ENCODE results near the gene GGCT. TPM values are rescaled to one million over a fixed set of nuclear protein-coding genes. Genes with fewer than 3 reads are reported as not detected.

The GGCT gene
- total RNA-seq, 1 donor from 2014 or later = 160 TPM

DNA sequence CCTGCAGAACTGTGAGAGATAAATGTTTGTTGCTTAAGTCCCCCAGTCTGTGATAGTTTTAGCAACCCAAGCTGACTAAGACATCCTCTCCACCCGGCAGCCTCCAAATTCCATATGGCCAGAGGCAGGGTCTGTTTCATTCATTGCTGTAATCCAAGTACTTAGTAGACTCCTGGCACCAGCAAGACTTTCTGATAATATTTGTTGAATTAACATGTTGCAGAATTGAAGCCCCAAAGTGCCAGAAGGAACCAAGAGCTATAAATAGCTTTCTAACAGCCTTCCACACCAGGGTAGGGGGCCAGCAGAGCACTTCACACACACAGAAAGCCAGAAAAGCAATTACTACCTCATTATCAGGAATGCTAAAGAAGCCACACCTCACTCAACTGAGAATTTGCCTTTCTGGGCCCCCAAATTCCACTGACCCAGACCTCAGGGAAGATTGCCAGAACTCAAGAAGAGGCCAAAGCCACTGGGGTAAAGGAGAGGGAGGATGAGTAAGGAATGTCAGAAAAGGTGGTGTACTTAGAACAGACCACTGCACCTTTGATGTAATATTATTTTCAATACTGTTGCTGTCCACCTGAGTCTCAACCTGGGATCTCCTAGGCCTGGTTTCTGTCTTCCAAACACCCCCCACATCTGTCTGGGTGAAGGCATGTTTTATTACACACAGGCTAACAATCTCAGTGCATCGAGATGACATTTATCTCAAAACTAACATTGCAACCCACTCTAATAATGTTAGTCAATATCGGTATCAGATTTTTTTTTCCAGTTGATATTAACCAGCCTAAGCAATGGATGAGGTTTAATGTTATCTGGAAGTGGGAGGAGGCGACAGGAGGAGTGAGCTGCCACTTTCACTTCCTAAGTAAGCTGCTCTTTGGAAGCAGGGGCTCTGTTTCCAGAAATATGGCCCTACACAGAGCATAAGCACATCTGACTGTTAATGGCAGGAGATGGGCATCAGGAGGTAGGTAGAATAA, 31.5 kb downstream of the GGCT start:
- Mint-ChIP-seq H3K9me3 (peaks cover 3% of the 10 kb centered on the region), H3K27ac (no peak overlapping the region), H3K36me3 (no peaks in the 10 kb centered on the region), H3K4me1 (peaks cover 41% of the 10 kb centered on the region), H3K4me3 (no peak overlapping the region), H3K27me3 (ENCODE audit: insufficient read depth, low read depth) (no peaks in the 10 kb centered on the region)
- Histone ChIP-seq H3K79me2 (ENCODE audit: low read depth) (no peaks in the 10 kb centered on the region), H3K27me3 (peaks cover 18% of the 10 kb centered on the region), H3F3A (ENCODE audit: low read depth) (peaks cover 4% of the 10 kb centered on the region), H3K4me3 (no peak overlapping the region), H3K4me2 (no peak overlapping the region), H3K36me3 (no peaks in the 10 kb centered on the region), H3K9me3 (ENCODE audit: low read depth) (no peaks in the 10 kb centered on the region), H2AFZ (replicated peaks) (no peak overlapping the region), H3K4me1 (peaks cover 20% of the 10 kb centered on the region), H3K27ac (no peak overlapping the region), H4K20me1 (ENCODE audit: low read depth) (no peaks in the 10 kb centered on the region), H3K9ac (no peak overlapping the region)
- DNase-seq (ENCODE audit: low spot score) = no peak
- TF ChIP-seq, protein P1, sequence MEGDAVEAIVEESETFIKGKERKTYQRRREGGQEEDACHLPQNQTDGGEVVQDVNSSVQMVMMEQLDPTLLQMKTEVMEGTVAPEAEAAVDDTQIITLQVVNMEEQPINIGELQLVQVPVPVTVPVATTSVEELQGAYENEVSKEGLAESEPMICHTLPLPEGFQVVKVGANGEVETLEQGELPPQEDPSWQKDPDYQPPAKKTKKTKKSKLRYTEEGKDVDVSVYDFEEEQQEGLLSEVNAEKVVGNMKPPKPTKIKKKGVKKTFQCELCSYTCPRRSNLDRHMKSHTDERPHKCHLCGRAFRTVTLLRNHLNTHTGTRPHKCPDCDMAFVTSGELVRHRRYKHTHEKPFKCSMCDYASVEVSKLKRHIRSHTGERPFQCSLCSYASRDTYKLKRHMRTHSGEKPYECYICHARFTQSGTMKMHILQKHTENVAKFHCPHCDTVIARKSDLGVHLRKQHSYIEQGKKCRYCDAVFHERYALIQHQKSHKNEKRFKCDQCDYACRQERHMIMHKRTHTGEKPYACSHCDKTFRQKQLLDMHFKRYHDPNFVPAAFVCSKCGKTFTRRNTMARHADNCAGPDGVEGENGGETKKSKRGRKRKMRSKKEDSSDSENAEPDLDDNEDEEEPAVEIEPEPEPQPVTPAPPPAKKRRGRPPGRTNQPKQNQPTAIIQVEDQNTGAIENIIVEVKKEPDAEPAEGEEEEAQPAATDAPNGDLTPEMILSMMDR (IDR thresholded peaks at IDR 0.05) = no peak

DNA sequence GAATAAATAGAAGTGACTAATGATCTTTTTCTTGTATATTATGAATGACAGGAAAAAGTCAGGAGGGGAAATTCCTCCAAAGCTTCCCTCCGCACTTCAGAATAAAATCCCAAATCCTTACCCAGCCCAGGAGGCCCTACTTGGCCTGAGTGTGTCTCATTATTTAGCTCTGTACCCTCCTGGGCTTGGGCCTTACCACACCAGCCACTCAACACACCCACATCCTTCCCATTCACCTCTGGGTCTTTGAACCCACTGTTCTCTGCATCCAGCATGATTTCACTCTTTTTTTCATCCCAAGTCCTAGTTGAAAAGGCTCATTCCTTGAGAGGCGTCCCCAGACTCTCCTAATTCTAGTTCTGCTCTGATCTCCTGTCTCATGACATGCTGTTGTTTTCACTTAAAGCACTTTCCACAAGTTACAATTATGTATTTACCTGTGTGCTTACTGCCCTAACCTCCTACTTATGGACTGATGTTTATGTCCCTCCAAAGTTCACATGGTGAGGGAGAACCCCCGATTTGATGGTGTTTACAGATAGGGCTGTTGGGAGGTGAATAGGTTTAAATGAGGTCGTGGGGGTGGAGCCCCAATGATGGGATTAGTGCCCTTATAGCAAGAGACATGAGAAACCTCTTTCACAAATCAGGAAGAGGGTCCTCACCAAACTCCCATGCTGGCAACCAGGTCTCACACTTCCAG, 32.4 kb downstream of the GGCT start:
- no peak for DNase-seq (ENCODE audit: low spot score)
- H3K9ac ChIP-seq = no peak overlapping the region
- peaks cover 9% of the 10 kb centered on the region for H3K27me3 ChIP-seq

DNA sequence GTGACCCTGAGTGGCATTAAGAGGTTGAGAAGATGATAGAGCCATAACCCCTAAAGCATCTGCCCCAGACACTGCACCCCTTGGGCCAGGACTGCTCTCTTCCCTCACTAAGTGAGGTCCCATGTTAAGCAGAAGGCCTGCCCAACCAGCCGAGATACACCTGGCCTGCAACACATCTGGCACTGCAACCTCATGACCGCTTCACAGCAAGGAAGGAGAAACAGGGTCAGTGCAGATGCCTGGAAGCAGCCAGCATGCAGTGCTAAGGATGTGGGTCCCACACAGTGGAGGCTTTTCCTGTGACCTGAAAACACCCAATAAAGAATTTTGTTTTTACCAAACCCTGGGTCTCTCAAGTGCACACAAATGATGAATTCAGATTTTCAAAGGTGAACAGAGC, 33.4 kb downstream of the GGCT start:
- H3K4me1 ChIP-seq = peaks cover 20% of the 10 kb centered on the region
- H3K36me3 ChIP-seq = no peaks in the 10 kb centered on the region
- Mint-ChIP-seq H3K27ac (no peak overlapping the region), H3K4me1 (peaks cover 38% of the 10 kb centered on the region), H3K9me3 (peaks cover 3% of the 10 kb centered on the region), H3K27me3 (ENCODE audit: insufficient read depth, low read depth) (no peaks in the 10 kb centered on the region), H3K4me3 (no peak overlapping the region), H3K36me3 (no peaks in the 10 kb centered on the region)
- no peak overlapping the region for H2AFZ ChIP-seq (replicated peaks)
- H3K9me3 ChIP-seq (ENCODE audit: low read depth) = no peaks in the 10 kb centered on the region
- no peak for DNase-seq (ENCODE audit: low spot score)
- no peak overlapping the region for H3K4me2 ChIP-seq
- no peak overlapping the region for H3K27ac ChIP-seq
- H3F3A ChIP-seq (ENCODE audit: low read depth) = peaks cover 4% of the 10 kb centered on the region
- H3K27me3 ChIP-seq = no peaks in the 10 kb centered on the region
- TF ChIP-seq, protein P1 (IDR thresholded peaks at IDR 0.05) = no peak
- no peak for TF ChIP-seq EZH2phosphoT487 (IDR thresholded peaks at IDR 0.05)
- TF ChIP-seq EZH2 (IDR thresholded peaks at IDR 0.05) = no peak
- H3K4me3 ChIP-seq = no peak overlapping the region
- no peaks in the 10 kb centered on the region for H3K79me2 ChIP-seq (ENCODE audit: low read depth)
- no peak overlapping the region for H3K9ac ChIP-seq
- H4K20me1 ChIP-seq (ENCODE audit: low read depth) = no peaks in the 10 kb centered on the region

More for the DNA sequence above, 32.4 kb downstream of the GGCT start:
- Histone ChIP-seq H3K36me3 (no peaks in the 10 kb centered on the region), H3K27ac (no peak overlapping the region), H3K4me3 (no peak overlapping the region), H4K20me1 (ENCODE audit: low read depth) (no peaks in the 10 kb centered on the region), H3K79me2 (ENCODE audit: low read depth) (no peaks in the 10 kb centered on the region), H3K4me2 (no peak overlapping the region), H2AFZ (replicated peaks) (no peak overlapping the region), H3K9me3 (ENCODE audit: low read depth) (no peaks in the 10 kb centered on the region), H3K4me1 (peaks cover 20% of the 10 kb centered on the region), H3F3A (ENCODE audit: low read depth) (peaks cover 4% of the 10 kb centered on the region)
- Mint-ChIP-seq H3K36me3 (no peaks in the 10 kb centered on the region), H3K9me3 (peaks cover 3% of the 10 kb centered on the region), H3K27me3 (ENCODE audit: insufficient read depth, low read depth) (no peaks in the 10 kb centered on the region), H3K27ac (no peak overlapping the region), H3K4me1 (peaks cover 38% of the 10 kb centered on the region), H3K4me3 (peak overlapping the region; percentile 11)
- no peak for TF ChIP-seq EZH2phosphoT487 (IDR thresholded peaks at IDR 0.05)
- TF ChIP-seq, protein P1 (IDR thresholded peaks at IDR 0.05) = no peak
- TF ChIP-seq EZH2 (IDR thresholded peaks at IDR 0.05) = no peak

Measured in neural progenitor cell (in vitro differentiated cells).